ENCODE data around the gene KLHL20.
"Not testable (repeated sequence)": the region's sequence is repeated elsewhere in the genome, so short reads cannot be mapped to it uniquely, and the experiment has no call there.

- TF ChIP-seq POLR2A (IDR thresholded peaks at IDR 0.05; ENCODE audit: low read depth, low read length); CTCF (IDR thresholded peaks at IDR 0.05; ENCODE audit: extremely low read depth in 1 of 2, insufficient read depth in 1 of 2, low read depth in 1 of 2, low read length in 2 of 2); POLR2AphosphoS5 (IDR thresholded peaks at IDR 0.05; ENCODE audit: insufficient read depth, low read depth, low read length); MAX (IDR thresholded peaks at IDR 0.05; ENCODE audit: insufficient read depth, insufficient read length); GATA2 (IDR thresholded peaks at IDR 0.05; ENCODE audit: insufficient read depth, insufficient read length, low read depth, low read length); EZH2 (IDR thresholded peaks at IDR 0.05; ENCODE audit: borderline replicate concordance, low read depth, low read length, severe bottlenecking); MYC (IDR thresholded peaks at IDR 0.05; ENCODE audit: low read depth, low read length); FOS (IDR thresholded peaks at IDR 0.05; ENCODE audit: borderline replicate concordance, insufficient read depth, low read length); JUN (IDR thresholded peaks at IDR 0.05; ENCODE audit: borderline replicate concordance, insufficient read depth, insufficient read length, low read depth): not testable (repeated sequence)
These were observed 30.9 kb upstream of the KLHL20 start for GRCh38 chr1:173683838-173684237.

Data from endothelial cell of umbilical vein (primary cell).